Loucy (cell line): Measurements from ENCODE around the gene RBBP9.

Source experiments
- H2AFZ ChIP-seq: fragments of 200-600 bp; sonication (generic); 2 replicates; pipeline ENCODE4 v1.6.0; 2016; ENCODE audit warnings: antibody characterized with exemption, mild to moderate bottlenecking, low read length, moderate library complexity
- H3F3A ChIP-seq: fragments of 200-600 bp; 2 replicates; pipeline ENCODE4 v1.6.0; 2016; ENCODE audit warnings: antibody characterized with exemption, low read depth, mild to moderate bottlenecking
- H3K27me3 ChIP-seq: fragments of 200-600 bp; sonication (generic); 2 replicates; pipeline ENCODE4 v1.6.1; 2014; ENCODE audit warnings: low read length, mild to moderate bottlenecking; ENCODE audit not compliant: insufficient read depth, poor library complexity, severe bottlenecking
- H3K36me3 ChIP-seq: fragments of 200-600 bp; sonication (generic); 2 replicates; pipeline ENCODE4 v1.6.1; 2016; ENCODE audit warnings: low read length; ENCODE audit not compliant: insufficient read depth
- H3K4me1 ChIP-seq: fragments of 200-600 bp; sonication (generic); 2 replicates; pipeline ENCODE4 v1.5.1; 2014; ENCODE audit warnings: low read length, mild to moderate bottlenecking; ENCODE audit not compliant: insufficient read depth, poor library complexity, severe bottlenecking
- H3K4me2 ChIP-seq: fragments of 200-600 bp; sonication (generic); 2 replicates; pipeline ENCODE4 v1.6.0; 2014; ENCODE audit warnings: antibody characterized with exemption, low read length, low read depth, mild to moderate bottlenecking; ENCODE audit not compliant: poor library complexity, severe bottlenecking
- H3K4me3 ChIP-seq: fragments of 200-600 bp; sonication (generic); 2 replicates; pipeline ENCODE4 v1.5.1; 2014; ENCODE audit warnings: low read length, mild to moderate bottlenecking, mixed read lengths; ENCODE audit not compliant: poor library complexity, severe bottlenecking
- H3K79me2 ChIP-seq: fragments of 200-600 bp; sonication (generic); 2 replicates; pipeline ENCODE4 v1.6.1; 2014; ENCODE audit warnings: low read length; ENCODE audit not compliant: insufficient read depth
- H3K9ac ChIP-seq: fragments of 200-600 bp; sonication (generic); 2 replicates; pipeline ENCODE4 v1.6.0; 2014; ENCODE audit warnings: mild to moderate bottlenecking, low read depth, low read length, moderate library complexity; ENCODE audit not compliant: poor library complexity, severe bottlenecking
- H3K9me2 ChIP-seq: fragments of 200-600 bp; sonication (generic); replicated peaks from 2 replicates; pipeline ENCODE4 v1.6.1; 2016; ENCODE audit warnings: low read depth, low read length, mixed read lengths
- H3K9me3 ChIP-seq: fragments of 200-600 bp; sonication (generic); 2 replicates; pipeline ENCODE4 v1.6.1; 2014; ENCODE audit warnings: mild to moderate bottlenecking, antibody characterized with exemption, low read length, low read depth; ENCODE audit not compliant: insufficient read depth
- H4K20me1 ChIP-seq: fragments of 200-600 bp; sonication (generic); 2 replicates; pipeline ENCODE4 v1.6.0; 2014; ENCODE audit warnings: antibody characterized with exemption, low read length, mild to moderate bottlenecking; ENCODE audit not compliant: insufficient read depth, poor library complexity, severe bottlenecking
- CTCF ChIP-seq: fragments of 200-600 bp; sonication (generic); conservative IDR thresholded peaks from 2 replicates; pipeline ENCODE4 v1.5.1; 2014; ENCODE audit warnings: mild to moderate bottlenecking, antibody characterized with exemption, low read length
- EZH2phosphoT487 ChIP-seq: fragments of 200-600 bp; IDR thresholded peaks from 2 replicates; pipeline ENCODE4 v1.6.1; 2018; ENCODE audit warnings: antibody characterized with exemption, mild to moderate bottlenecking, moderate library complexity, borderline replicate concordance

RBBP9 gene

GRCh38 chr20:18496740-18497592, at the start of gene RBBP9:
TSS of gene RBBP9 (minus strand) at chr20:18497225. CDS start at chr20:18497167, 58 bp downstream.
- peak within 1 kb of the TSS; percentile 84 for H3K4me2 ChIP-seq
- peaks cover 14% of the 10 kb centered on the region for H3K79me2 ChIP-seq
- H3K9me2 ChIP-seq, result no peaks in the 10 kb centered on the region
- TF ChIP-seq CTCF (no peak), EZH2phosphoT487 (no peak)
- no peaks in the 10 kb centered on the region for H4K20me1 ChIP-seq
- H3K9me3 ChIP-seq, result no peaks in the 10 kb centered on the region
- peaks cover 2% of the 10 kb centered on the region for H3K27me3 ChIP-seq
- peak within 1 kb of the TSS; percentile 99 for H2AFZ ChIP-seq
- H3K4me1 ChIP-seq, result peaks cover 24% of the 10 kb centered on the region
- H3K36me3 ChIP-seq, result no peaks in the 10 kb centered on the region
- H3K9ac ChIP-seq, result peak within 1 kb of the TSS; percentile 74
- no peaks in the 10 kb centered on the region for H3F3A ChIP-seq
- peak within 1 kb of the TSS; percentile 94 for H3K4me3 ChIP-seq

GRCh38 chr20:18545566-18545965, 48.5 kb upstream of the RBBP9 start:
- no peak overlapping the region for H2AFZ ChIP-seq
- no peaks in the 10 kb centered on the region for H3K4me1 ChIP-seq
- H3K9me3 ChIP-seq, result no peaks in the 10 kb centered on the region
- no peak overlapping the region for H3K4me2 ChIP-seq
- H3K9me2 ChIP-seq, result no peaks in the 10 kb centered on the region
- TF ChIP-seq EZH2phosphoT487 (no peak), CTCF (no peak)
- no peaks in the 10 kb centered on the region for H4K20me1 ChIP-seq
- no peak overlapping the region for H3K4me3 ChIP-seq
- no peaks in the 10 kb centered on the region for H3K27me3 ChIP-seq
- no peak overlapping the region for H3K9ac ChIP-seq
- no peaks in the 10 kb centered on the region for H3K79me2 ChIP-seq
- no peaks in the 10 kb centered on the region for H3F3A ChIP-seq
- peaks cover 74% of the 10 kb centered on the region; the same call in 1 of the 2 replicates for H3K36me3 ChIP-seq

DNA sequence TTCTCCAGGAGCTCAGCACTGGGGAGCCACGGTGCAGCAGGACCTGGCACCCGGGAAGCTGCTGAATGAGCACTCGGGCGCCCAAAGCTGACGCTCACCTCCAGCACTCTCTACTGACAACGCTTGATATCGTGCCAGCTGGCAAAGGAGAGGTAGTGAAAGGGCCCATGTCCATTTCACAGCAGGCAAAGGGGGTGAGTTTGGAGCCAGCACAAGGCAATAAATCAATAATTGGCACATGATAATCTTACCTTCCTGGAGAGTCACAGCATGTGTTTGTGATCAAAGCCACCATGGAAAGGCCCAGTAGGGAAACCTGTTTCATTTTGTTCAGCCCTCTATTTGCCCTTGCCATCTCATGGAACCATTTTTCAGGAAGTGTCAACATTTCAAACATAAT, 46.9 kb upstream of the RBBP9 start:
- no peak overlapping the region for H3K4me2 ChIP-seq
- no peaks in the 10 kb centered on the region for H4K20me1 ChIP-seq
- peaks cover 63% of the 10 kb centered on the region; the same call in 1 of the 2 replicates for H3K36me3 ChIP-seq
- H3K4me1 ChIP-seq, result no peaks in the 10 kb centered on the region
- TF ChIP-seq CTCF, result no peak
- no peak for TF ChIP-seq EZH2phosphoT487
- H3K79me2 ChIP-seq, result no peaks in the 10 kb centered on the region
- no peaks in the 10 kb centered on the region for H3K27me3 ChIP-seq
- no peak overlapping the region for H3K4me3 ChIP-seq
- no peak overlapping the region for H3K9ac ChIP-seq
- H3K9me2 ChIP-seq, result no peaks in the 10 kb centered on the region
- H3F3A ChIP-seq, result no peaks in the 10 kb centered on the region
- no peaks in the 10 kb centered on the region for H3K9me3 ChIP-seq
- no peak overlapping the region for H2AFZ ChIP-seq
